Neutrophil (primary cell): ENCODE data around the gene KRTAP19-8.

Source experiments
- H3K27ac ChIP-seq: fragments of 200-600 bp; sonication (generic); 2 replicates; pipeline ENCODE4 v1.5.1; 2016; ENCODE audit warnings: mild to moderate bottlenecking, moderate library complexity
- H3K27me3 ChIP-seq: fragments of 200-600 bp; sonication (generic); 2 replicates; pipeline ENCODE4 v1.6.0; 2016; ENCODE audit warnings: mild to moderate bottlenecking
- H3K36me3 ChIP-seq: fragments of 200-600 bp; sonication (generic); 2 replicates; pipeline ENCODE4 v1.5.1; 2017
- H3K4me1 ChIP-seq, 2 experiments: fragments of 200-600 bp in 1 of 2; sonication (generic) in 1 of 2; 1 replicate in 1 of 2; 2 replicates in 1 of 2; pipeline versions ENCODE4 v1.5.1 to v1.6.1; 2013 to 2016; ENCODE audit warnings: low read depth in 1 of 2, low read length in 1 of 2, mild to moderate bottlenecking in 1 of 2, moderate library complexity in 1 of 2; ENCODE audit not compliant: control insufficient read depth in 1 of 2, insufficient read depth in 1 of 2
- H3K4me3 ChIP-seq, 2 experiments: fragments of 200-600 bp in 1 of 2; sonication (generic) in 1 of 2; 1 replicate in 1 of 2; 2 replicates in 1 of 2; pipeline ENCODE4 v1.5.1; 2013 to 2016; ENCODE audit warnings: low read depth in 1 of 2, low read length in 1 of 2, mild to moderate bottlenecking in 1 of 2, moderate library complexity in 1 of 2
- H3K9me3 ChIP-seq: fragments of 200-600 bp; sonication (generic); 2 replicates; pipeline ENCODE4 v1.5.1; 2016
- CTCF ChIP-seq: fragments of 200-600 bp; sonication (generic); IDR thresholded peaks from 2 replicates; pipeline ENCODE4 v1.5.1; 2016; ENCODE audit warnings: antibody characterized with exemption

Gene KRTAP19-8

DNA sequence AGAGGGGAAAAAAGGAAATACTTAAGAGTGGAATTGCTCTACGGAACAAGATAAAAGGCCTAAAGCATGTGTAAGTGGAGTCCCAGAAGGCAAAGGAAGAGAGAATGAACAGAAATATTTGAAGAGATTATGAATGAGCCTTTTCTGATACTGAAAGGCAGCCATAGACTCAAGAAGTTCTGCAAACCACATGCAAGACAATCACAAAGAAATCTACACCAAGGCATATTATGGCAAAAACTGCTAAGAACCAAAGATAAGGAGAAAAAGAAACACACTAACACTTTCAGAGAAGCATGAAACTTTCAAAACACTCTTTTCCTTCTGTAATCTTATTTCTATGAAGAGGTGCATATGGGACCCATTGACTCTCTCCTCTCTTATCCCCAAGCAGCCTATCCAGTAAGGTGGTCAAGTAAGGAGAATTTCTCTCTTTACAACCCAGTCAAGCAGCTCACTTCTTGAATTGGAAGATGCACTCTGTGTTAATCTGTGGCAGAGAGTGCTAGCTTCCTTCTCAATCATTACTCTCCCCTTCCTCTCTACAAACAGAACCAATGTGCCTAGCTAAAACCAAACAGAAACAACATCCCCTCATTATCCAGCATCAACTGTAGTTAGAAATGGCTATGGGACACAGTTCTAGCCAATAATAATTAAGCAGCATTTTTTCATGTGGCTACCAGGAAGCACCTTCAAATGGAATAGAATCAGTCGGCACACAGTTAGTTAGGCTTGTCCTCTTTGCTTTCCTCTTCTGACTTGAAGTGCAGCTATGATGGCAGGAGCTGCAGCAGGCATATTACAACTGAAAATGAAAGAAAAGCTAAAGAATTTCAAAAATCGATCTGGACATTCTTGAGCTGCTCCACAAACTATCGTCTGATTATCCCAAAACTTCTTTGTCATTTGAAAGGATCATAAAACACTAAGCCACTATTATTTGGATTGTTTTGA is 25.9 kb downstream of the KRTAP19-8 start:
- no peaks in the 10 kb centered on the region for H3K27me3 ChIP-seq
- TF ChIP-seq CTCF, result no peak
- no peaks in the 10 kb centered on the region for H3K36me3 ChIP-seq
- no peaks in the 10 kb centered on the region for H3K4me1 ChIP-seq
- H3K27ac ChIP-seq, result no peak overlapping the region
- H3K9me3 ChIP-seq, result no peaks in the 10 kb centered on the region
- no peak overlapping the region for H3K4me3 ChIP-seq

GRCh38 chr21:31011412-31011811 is 26.9 kb downstream of the KRTAP19-8 start:
- Histone ChIP-seq H3K9me3 (no peaks in the 10 kb centered on the region), H3K36me3 (no peaks in the 10 kb centered on the region), H3K27ac (no peak overlapping the region), H3K4me1 (no peaks in the 10 kb centered on the region), H3K27me3 (no peaks in the 10 kb centered on the region), H3K4me3 (no peak overlapping the region)
- no peak for TF ChIP-seq CTCF

DNA sequence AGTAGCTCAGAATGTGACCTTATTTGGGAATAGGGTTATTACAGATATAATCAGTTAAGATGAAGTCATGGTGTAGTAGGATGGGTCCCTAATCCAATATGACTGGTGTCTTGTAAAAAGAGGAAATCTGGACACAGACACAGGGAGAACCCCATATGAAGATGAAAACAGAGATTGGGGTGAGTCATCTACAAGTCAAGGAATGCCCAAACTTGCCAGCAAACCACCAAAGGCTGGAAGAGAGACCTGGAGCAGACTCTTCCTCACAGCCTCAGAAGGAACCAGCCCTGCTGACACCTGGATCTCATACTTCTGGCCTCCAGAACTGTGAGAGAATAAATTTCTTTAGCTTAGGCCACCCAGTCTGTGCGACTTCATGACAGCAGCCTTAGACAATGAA is 29.9 kb downstream of the KRTAP19-8 start:
- no peak overlapping the region for H3K4me3 ChIP-seq
- H3K27me3 ChIP-seq, result no peaks in the 10 kb centered on the region
- H3K36me3 ChIP-seq, result no peaks in the 10 kb centered on the region
- TF ChIP-seq CTCF, result no peak
- no peaks in the 10 kb centered on the region for H3K9me3 ChIP-seq
- H3K27ac ChIP-seq, result no peak overlapping the region
- H3K4me1 ChIP-seq, result no peaks in the 10 kb centered on the region

DNA sequence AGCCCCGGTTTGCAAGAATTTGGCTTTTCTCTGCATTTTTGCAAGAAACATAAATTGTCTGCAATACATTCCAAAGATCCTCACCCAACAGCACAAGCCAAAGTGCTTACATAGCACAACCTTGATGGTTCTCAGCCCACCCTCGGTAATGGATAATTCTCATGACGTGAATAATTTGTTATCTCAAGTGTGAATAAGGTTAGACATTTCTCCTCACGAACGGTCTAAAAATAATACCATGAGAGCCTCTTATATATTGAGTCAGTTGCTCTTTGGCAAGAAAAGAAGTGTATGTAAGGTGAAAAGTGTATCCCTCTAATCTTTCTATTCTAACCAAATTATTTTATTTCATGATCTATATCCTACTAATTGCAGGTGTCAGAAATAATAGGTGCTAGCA is 33.3 kb downstream of the KRTAP19-8 start:
- Histone ChIP-seq H3K36me3 (no peaks in the 10 kb centered on the region), H3K4me1 (no peaks in the 10 kb centered on the region), H3K4me3 (no peak overlapping the region), H3K27me3 (no peaks in the 10 kb centered on the region), H3K9me3 (no peaks in the 10 kb centered on the region), H3K27ac (no peak overlapping the region)
- no peak for TF ChIP-seq CTCF

GRCh38 chr21:31003471-31003870 is 34.8 kb downstream of the KRTAP19-8 start:
- no peaks in the 10 kb centered on the region for H3K4me1 ChIP-seq
- no peaks in the 10 kb centered on the region for H3K9me3 ChIP-seq
- H3K4me3 ChIP-seq, result no peak overlapping the region
- no peak for TF ChIP-seq CTCF
- H3K27me3 ChIP-seq, result no peaks in the 10 kb centered on the region
- H3K36me3 ChIP-seq, result no peaks in the 10 kb centered on the region
- no peak overlapping the region for H3K27ac ChIP-seq
